SJSA1 (cell line): ENCODE measurements around the gene TRIP4. TPM values are rescaled to one million over a fixed set of nuclear protein-coding genes. Genes with fewer than 3 reads are reported as not detected.
"Not testable (repeated sequence)": the region's sequence is repeated elsewhere in the genome, so short reads cannot be mapped to it uniquely, and the experiment has no call there.

Source experiments
- DNase-seq, 2 experiments: peaks; one replicate each; pipeline ENCODE4 v3.0.0-alpha.2; 2015 to 2020; ENCODE audit warnings: low spot score in 2 of 2, low read depth in 1 of 2
- H3K27ac ChIP-seq: fragments of 250-450 bp; sonication (Bioruptor Pico); 2 replicates; pipeline ENCODE4 v1.5.1; 2020; ENCODE audit warnings: mild to moderate bottlenecking, moderate library complexity
- H3K27me3 ChIP-seq: fragments of 250-450 bp; sonication (Bioruptor Pico); replicated peaks from 2 replicates; pipeline ENCODE4 v1.5.1; 2020; ENCODE audit warnings: mild to moderate bottlenecking, moderate library complexity
- H3K36me3 ChIP-seq: fragments of 250-450 bp; sonication (Bioruptor Pico); 2 replicates; pipeline ENCODE4 v1.5.1; 2020; ENCODE audit warnings: mild to moderate bottlenecking
- H3K4me1 ChIP-seq: fragments of 250-450 bp; sonication (Bioruptor Pico); replicated peaks from 2 replicates; pipeline ENCODE4 v1.6.1; 2021; ENCODE audit warnings: mild to moderate bottlenecking
- H3K4me3 ChIP-seq: fragments of 250-450 bp; sonication (Bioruptor Pico); 2 replicates; pipeline ENCODE4 v1.5.1; 2020; ENCODE audit warnings: mild to moderate bottlenecking
- H3K9me3 ChIP-seq: fragments of 250-450 bp; sonication (Bioruptor Pico); replicated peaks from 2 replicates; pipeline ENCODE4 v1.5.1; 2020; ENCODE audit warnings: mild to moderate bottlenecking
- total RNA-seq: library from RNA; depleted of rRNA; stranded (reverse); fragments of >200 nt; shearing (Covaris generic); gene quantifications from 2 replicates; pipeline ENCODE4 v1.2.3, GENCODE V29; 2014; rRNA removed

Gene TRIP4
- 10.5 and 14.5 TPM in 2 replicates for total RNA-seq

- Histone ChIP-seq H3K27me3 (no peaks in the 10 kb centered on the region), H3K36me3 (0 out of 2 replicates have a peak, but pooled peaks cover 3% of the 10 kb centered on the region), H3K4me1 (peaks cover 11% of the 10 kb centered on the region), H3K4me3 (peak within 1 kb of the TSS; percentile 66), H3K27ac (peak within 1 kb of the TSS; percentile 45), H3K9me3 (peaks cover 3% of the 10 kb centered on the region; the same call in 1 of the 2 replicates)
- DNase-seq, result peak; percentile 93 to 97
Observed at GRCh38 chr15:64387562-64388168, at the start of gene TRIP4. Gene TRIP4 (plus strand): TSS chr15:64387836. CDS start chr15:64387864, 28 bp downstream.

DNA sequence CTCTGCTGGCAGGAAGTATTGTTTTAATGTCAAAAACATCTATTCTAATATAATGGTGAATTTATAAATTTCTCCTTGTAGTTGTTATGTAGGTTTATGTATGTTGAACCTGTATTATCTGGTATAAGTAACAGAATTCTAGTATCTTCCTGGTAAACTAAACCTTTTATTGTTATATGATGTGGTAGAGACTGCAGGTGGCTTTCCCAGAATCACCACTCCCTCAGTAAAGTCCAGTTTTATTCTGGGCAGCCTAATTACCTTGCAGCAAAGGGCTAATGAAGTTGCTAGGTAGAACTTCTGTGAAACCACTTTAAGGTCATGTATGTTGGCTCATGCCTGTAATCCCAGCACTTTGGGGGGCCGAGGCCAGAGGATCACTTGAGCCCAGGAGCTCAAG lies 47.3 kb upstream of the TRIP4 start:
- H3K36me3 ChIP-seq, result peaks cover 3% of the 10 kb centered on the region
- no peak overlapping the region for H3K4me3 ChIP-seq
- no peak overlapping the region for H3K27ac ChIP-seq
- DNase-seq, result no peak
- peaks cover 17% of the 10 kb centered on the region for H3K4me1 ChIP-seq
- H3K9me3 ChIP-seq, result no peaks in the 10 kb centered on the region
- H3K27me3 ChIP-seq, result no peaks in the 10 kb centered on the region

DNA sequence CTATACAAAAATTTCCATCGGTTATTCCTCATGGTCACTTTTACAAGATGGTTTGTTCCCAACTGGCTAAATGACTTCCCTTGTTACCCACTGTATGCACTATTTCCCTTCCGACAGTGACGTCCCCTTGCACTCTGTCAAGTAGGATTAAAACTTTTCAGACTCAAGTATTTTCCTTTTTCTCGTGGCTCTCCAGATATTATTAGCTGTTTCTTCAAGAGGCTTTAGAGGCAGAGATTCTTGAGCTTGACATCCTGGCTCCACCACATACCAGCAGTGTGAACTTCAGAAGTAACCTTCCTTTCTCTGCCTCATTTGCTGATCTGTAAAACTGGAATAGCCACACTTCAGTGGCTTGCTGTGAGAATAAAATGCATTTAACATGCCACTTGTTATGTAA lies 45.7 kb upstream of the TRIP4 start:
- no peak overlapping the region for H3K4me3 ChIP-seq
- no peak overlapping the region for H3K27ac ChIP-seq
- H3K4me1 ChIP-seq, result peaks cover 17% of the 10 kb centered on the region
- H3K27me3 ChIP-seq, result no peaks in the 10 kb centered on the region
- peaks cover 3% of the 10 kb centered on the region for H3K36me3 ChIP-seq
- no peak for DNase-seq
- no peaks in the 10 kb centered on the region for H3K9me3 ChIP-seq

- Histone ChIP-seq H3K27ac (no peak overlapping the region), H3K36me3 (peaks cover 3% of the 10 kb centered on the region; the same call in 1 of the 2 replicates), H3K9me3 (no peaks in the 10 kb centered on the region), H3K4me3 (no peak overlapping the region), H3K27me3 (no peaks in the 10 kb centered on the region), H3K4me1 (peaks cover 17% of the 10 kb centered on the region)
- DNase-seq, result no peak
Observed at GRCh38 chr15:64343222-64343621, 44.4 kb upstream of the TRIP4 start.

DNA sequence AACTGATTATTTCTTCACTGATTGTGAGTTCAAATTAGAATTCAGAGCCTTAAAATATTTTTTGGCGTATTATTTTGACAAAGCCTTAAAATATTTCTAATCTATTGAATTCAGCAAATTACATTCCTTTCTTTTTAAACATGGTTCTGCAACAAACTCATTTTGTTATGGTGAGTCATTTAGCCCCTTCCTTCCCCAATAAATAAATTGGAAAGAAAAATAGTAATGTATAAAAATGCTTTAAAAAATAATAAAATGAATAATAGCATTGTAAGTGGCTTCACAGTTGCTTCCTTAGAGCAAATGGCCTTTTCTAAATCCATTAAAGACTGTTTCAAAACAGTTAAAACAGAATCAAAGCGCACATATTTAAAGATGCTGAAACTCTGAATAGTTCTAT lies 43.8 kb upstream of the TRIP4 start:
- H3K4me1 ChIP-seq, result peaks cover 17% of the 10 kb centered on the region
- no peak for DNase-seq
- peaks cover 3% of the 10 kb centered on the region; the same call in 1 of the 2 replicates for H3K36me3 ChIP-seq
- H3K4me3 ChIP-seq, result no peak overlapping the region
- no peaks in the 10 kb centered on the region for H3K9me3 ChIP-seq
- H3K27ac ChIP-seq, result no peak overlapping the region
- no peaks in the 10 kb centered on the region for H3K27me3 ChIP-seq

DNA sequence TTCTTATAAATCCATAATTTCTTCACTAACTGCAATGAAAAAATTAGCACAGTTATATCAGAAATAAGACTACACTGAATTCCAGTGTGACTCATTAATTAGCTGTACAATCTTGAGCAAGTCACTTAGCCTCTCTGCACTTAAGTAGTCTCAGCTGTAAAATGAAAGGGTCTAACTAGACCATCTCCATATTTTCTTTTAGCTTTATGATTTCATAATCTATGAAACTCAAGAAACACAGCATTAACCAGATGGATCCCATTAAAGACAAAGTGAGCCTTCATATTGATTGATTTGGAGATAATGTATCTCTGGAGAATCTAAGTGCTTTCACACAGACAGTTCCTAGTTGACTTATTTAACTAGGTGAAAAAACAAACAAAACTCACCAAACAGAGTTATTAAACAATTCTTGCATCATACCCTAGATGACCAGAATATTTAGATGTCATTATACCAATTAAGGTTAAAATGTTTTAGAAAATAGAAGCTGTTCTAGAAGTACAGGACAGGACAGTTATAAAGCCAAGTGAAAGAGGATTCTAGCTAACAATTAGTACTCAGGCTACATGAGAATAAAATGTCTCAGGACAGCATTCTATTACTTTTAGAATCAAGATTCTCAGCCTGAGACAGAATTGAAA lies 42.9 kb upstream of the TRIP4 start:
- no peak for DNase-seq

DNA sequence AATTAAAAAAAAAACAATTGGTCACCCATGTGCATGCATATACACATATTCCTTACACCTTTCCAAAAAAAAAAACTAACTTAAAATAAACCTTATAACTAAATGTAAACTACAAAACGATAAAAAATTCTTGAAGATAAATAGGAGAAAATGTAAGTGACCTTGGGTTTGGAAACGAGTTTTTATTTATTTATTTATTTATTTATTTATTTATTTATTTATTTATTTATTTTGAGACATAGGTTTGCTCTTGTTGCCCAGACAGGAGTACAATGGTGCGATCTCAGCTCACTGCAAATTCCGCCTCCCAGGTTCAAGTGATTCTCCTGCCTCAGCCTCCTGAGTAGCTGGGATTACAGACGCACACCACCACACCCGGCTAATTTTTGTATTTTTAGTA lies 41.4 kb upstream of the TRIP4 start:
- H3K27me3 ChIP-seq, H3K4me3 ChIP-seq, DNase-seq, H3K36me3 ChIP-seq, H3K9me3 ChIP-seq, H3K27ac ChIP-seq: not testable (repeated sequence)
- peaks cover 17% of the 10 kb centered on the region for H3K4me1 ChIP-seq

More for the DNA sequence above, 42.9 kb upstream of the TRIP4 start:
- Histone ChIP-seq H3K9me3 (no peaks in the 10 kb centered on the region), H3K36me3 (peaks cover 3% of the 10 kb centered on the region; the same call in 1 of the 2 replicates), H3K27ac (no peak overlapping the region), H3K27me3 (no peaks in the 10 kb centered on the region), H3K4me3 (no peak overlapping the region), H3K4me1 (peaks cover 17% of the 10 kb centered on the region)

- no peak for DNase-seq
Observed at GRCh38 chr15:64348455-64348854, 39.2 kb upstream of the TRIP4 start.

GRCh38 chr15:64349375-64349774 lies 38.3 kb upstream of the TRIP4 start:
- Histone ChIP-seq H3K9me3 (no peaks in the 10 kb centered on the region), H3K4me3 (no peak overlapping the region), H3K36me3 (peaks cover 3% of the 10 kb centered on the region), H3K4me1 (peaks cover 7% of the 10 kb centered on the region), H3K27me3 (no peaks in the 10 kb centered on the region), H3K27ac (no peak overlapping the region)
- DNase-seq, result no peak

More at GRCh38 chr15:64348455-64348854, 39.2 kb upstream of the TRIP4 start:
- Histone ChIP-seq H3K9me3 (no peaks in the 10 kb centered on the region), H3K4me3 (no peak overlapping the region), H3K4me1 (peaks cover 15% of the 10 kb centered on the region), H3K27ac (no peak overlapping the region), H3K36me3 (peaks cover 3% of the 10 kb centered on the region; the same call in 1 of the 2 replicates), H3K27me3 (no peaks in the 10 kb centered on the region)

- no peak overlapping the region for H3K4me3 ChIP-seq
- no peaks in the 10 kb centered on the region for H3K27me3 ChIP-seq
- H3K27ac ChIP-seq, result no peak overlapping the region
- no peak for DNase-seq
- no peaks in the 10 kb centered on the region for H3K9me3 ChIP-seq
- H3K36me3 ChIP-seq, result peaks cover 3% of the 10 kb centered on the region
- H3K4me1 ChIP-seq, result peaks cover 6% of the 10 kb centered on the region
Observed at GRCh38 chr15:64351265-64351664, 36.4 kb upstream of the TRIP4 start.

- Histone ChIP-seq H3K4me1 (peaks cover 6% of the 10 kb centered on the region), H3K9me3 (no peaks in the 10 kb centered on the region), H3K27ac (peak overlapping the region; percentile 21; the same call in 1 of the 2 replicates), H3K27me3 (no peaks in the 10 kb centered on the region), H3K36me3 (peaks cover 3% of the 10 kb centered on the region), H3K4me3 (peak overlapping the region; percentile 59)
- no peak for DNase-seq
Observed at GRCh38 chr15:64354688-64355344, 32.8 kb upstream of the TRIP4 start.

DNA sequence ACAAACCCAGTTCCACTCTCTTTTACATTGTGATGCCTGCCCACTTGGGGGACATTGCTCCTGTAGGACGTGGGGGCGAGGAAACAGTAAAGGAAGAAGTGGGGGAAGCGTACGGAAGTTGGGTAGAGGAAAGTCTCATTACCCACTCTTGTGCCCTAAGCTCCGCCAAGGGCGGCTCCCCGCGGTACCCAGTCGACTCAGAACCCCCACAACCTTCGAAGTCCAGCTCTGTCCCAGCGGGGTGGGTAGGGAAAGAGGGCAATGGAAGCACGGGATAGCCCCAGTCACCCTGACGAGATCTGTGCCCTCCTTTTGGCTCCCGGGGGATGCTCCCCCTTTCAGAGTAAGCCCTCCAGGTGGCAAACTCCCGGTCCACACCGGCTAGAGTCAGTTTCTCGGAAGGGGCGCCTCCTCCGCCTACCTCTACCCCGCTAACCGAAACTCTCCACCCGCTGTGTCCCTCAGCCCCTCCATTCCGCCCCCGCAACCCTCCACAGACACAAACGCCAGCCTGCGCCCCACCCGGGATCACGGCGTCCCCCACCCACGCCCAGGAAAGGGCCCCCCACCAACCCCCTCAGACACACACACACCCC lies 32.2 kb upstream of the TRIP4 start:
- H3K4me1 ChIP-seq, result peaks cover 6% of the 10 kb centered on the region
- DNase-seq, result peak; percentile 18 to 43
- H3K4me3 ChIP-seq, result peak overlapping the region; percentile 59
- no peaks in the 10 kb centered on the region for H3K27me3 ChIP-seq
- no peaks in the 10 kb centered on the region for H3K9me3 ChIP-seq
- peak overlapping the region; percentile 21; the same call in 1 of the 2 replicates for H3K27ac ChIP-seq
- H3K36me3 ChIP-seq, result peaks cover 3% of the 10 kb centered on the region

GRCh38 chr15:64355944-64356709 lies 31.5 kb upstream of the TRIP4 start, which contains the start of gene CSNK1G1:
Gene CSNK1G1 (minus strand): TSS chr15:64356173. CDS start chr15:64300499, 55,674 bp downstream.
- H3K27me3 ChIP-seq, result no peaks in the 10 kb centered on the region
- H3K27ac ChIP-seq, result peak within 1 kb of the TSS; percentile 33; the same call in 1 of the 2 replicates
- H3K4me3 ChIP-seq, result peak within 1 kb of the TSS; percentile 59
- peaks cover 6% of the 10 kb centered on the region for H3K4me1 ChIP-seq
- H3K36me3 ChIP-seq, result peaks cover 6% of the 10 kb centered on the region
- peak; percentile 95 to 96 for DNase-seq
- no peaks in the 10 kb centered on the region for H3K9me3 ChIP-seq
